ENCODE data around the gene TWIST2. TPM values are rescaled to one million over a fixed set of nuclear protein-coding genes. Genes with fewer than 3 reads are reported as not detected.

The TWIST2 gene
- total RNA-seq, 1 donor from 2014 or later, result 8.4 TPM

GRCh38 chr2:238884122-238884811, 36.4 kb downstream of the TWIST2 start:
- ATAC-seq (no peak), DNase-seq (no peak)
- Histone ChIP-seq H3K27ac (no peak overlapping the region), H3K36me3 (no peaks in the 10 kb centered on the region), H3K27me3 (ENCODE audit: low read depth) (peaks cover 5% of the 10 kb centered on the region), H3K9me3 (no peaks in the 10 kb centered on the region), H3K4me3 (no peak overlapping the region), H3K4me1 (no peaks in the 10 kb centered on the region)
- no peak for TF ChIP-seq CTCF (IDR thresholded peaks at IDR 0.05)
- intact Hi-C loops (cut with DNase I), result no loop called here

GRCh38 chr2:238884812-238885408, 37.0 kb downstream of the TWIST2 start:
- Histone ChIP-seq H3K4me3 (no peak overlapping the region), H3K27ac (no peak overlapping the region), H3K36me3 (no peaks in the 10 kb centered on the region), H3K9me3 (no peaks in the 10 kb centered on the region), H3K4me1 (no peaks in the 10 kb centered on the region), H3K27me3 (ENCODE audit: low read depth) (peaks cover 5% of the 10 kb centered on the region)
- DNase-seq (no peak), ATAC-seq (no peak)
- intact Hi-C loops (cut with DNase I), result no loop called here
- no peak for TF ChIP-seq CTCF (IDR thresholded peaks at IDR 0.05)

GRCh38 chr2:238886453-238887094, 38.7 kb downstream of the TWIST2 start:
- H3K27me3 ChIP-seq (ENCODE audit: low read depth), result peaks cover 5% of the 10 kb centered on the region
- intact Hi-C loops (cut with DNase I), result no loop called here
- ATAC-seq (no peak), DNase-seq (no peak)
- TF ChIP-seq CTCF (IDR thresholded peaks at IDR 0.05), result no peak
- H3K9me3 ChIP-seq, result no peaks in the 10 kb centered on the region
- H3K4me1 ChIP-seq, result no peaks in the 10 kb centered on the region
- H3K4me3 ChIP-seq, result no peak overlapping the region
- no peak overlapping the region for H3K27ac ChIP-seq
- no peaks in the 10 kb centered on the region for H3K36me3 ChIP-seq

- no peaks in the 10 kb centered on the region for H3K4me1 ChIP-seq
- ATAC-seq, result no peak
- intact Hi-C loops (cut with DNase I), result no loop called here
- no peak overlapping the region for H3K27ac ChIP-seq
- no peaks in the 10 kb centered on the region for H3K9me3 ChIP-seq
- peaks cover 5% of the 10 kb centered on the region for H3K27me3 ChIP-seq (ENCODE audit: low read depth)
- no peak for DNase-seq
- no peak overlapping the region for H3K4me3 ChIP-seq
- H3K36me3 ChIP-seq, result no peaks in the 10 kb centered on the region
- no peak for TF ChIP-seq CTCF (IDR thresholded peaks at IDR 0.05)
Measured at GRCh38 chr2:238887616-238888015, 39.7 kb downstream of the TWIST2 start.

GRCh38 chr2:238888781-238889180, 40.9 kb downstream of the TWIST2 start:
- DNase-seq, result no peak
- Histone ChIP-seq H3K27ac (no peak overlapping the region), H3K27me3 (ENCODE audit: low read depth) (peaks cover 5% of the 10 kb centered on the region), H3K9me3 (no peaks in the 10 kb centered on the region), H3K36me3 (no peaks in the 10 kb centered on the region), H3K4me3 (no peak overlapping the region), H3K4me1 (no peaks in the 10 kb centered on the region)
- no peak for TF ChIP-seq CTCF (IDR thresholded peaks at IDR 0.05)
- intact Hi-C loops (cut with DNase I), result no loop called here
- no peak for ATAC-seq
